NCI-H2171 treated with DMSO at 0.1 percent for 48 hours (cell line): ENCODE results near the gene PSD2.

ENCODE experiments used
- DNase-seq: peaks from one replicate; lab custom pipeline; 2025; lab: John Stamatoyannopoulos, UW

PSD2 gene

GRCh38 chr5:139763280-139763929, 32.2 kb upstream of the PSD2 start:
- DNase-seq = peak; percentile 13

GRCh38 chr5:139763930-139764791, 31.4 kb upstream of the PSD2 start:
- no peak for DNase-seq

GRCh38 chr5:139764886-139765408, 30.7 kb upstream of the PSD2 start:
- DNase-seq = no peak

- peak; percentile 71 for DNase-seq
Measured at GRCh38 chr5:139765409-139766217, 30.0 kb upstream of the PSD2 start.

GRCh38 chr5:139767960-139768359, 27.6 kb upstream of the PSD2 start:
- DNase-seq = no peak

GRCh38 chr5:139768807-139769465, 26.7 kb upstream of the PSD2 start:
- DNase-seq = no peak

- DNase-seq = no peak
Measured at GRCh38 chr5:139769477-139769876, 26.1 kb upstream of the PSD2 start.

- no peak for DNase-seq
Measured at GRCh38 chr5:139770722-139771121, 24.9 kb upstream of the PSD2 start.

GRCh38 chr5:139772089-139772791, 23.4 kb upstream of the PSD2 start:
- no peak for DNase-seq

- DNase-seq = no peak
Measured at GRCh38 chr5:139772927-139773690, 22.5 kb upstream of the PSD2 start.

- DNase-seq = peak; percentile 43
Measured at GRCh38 chr5:139774980-139775661, 20.5 kb upstream of the PSD2 start.

GRCh38 chr5:139775872-139776271, 19.7 kb upstream of the PSD2 start:
- DNase-seq = no peak

- peak; percentile 29 for DNase-seq
Measured at GRCh38 chr5:139776861-139777260, 18.7 kb upstream of the PSD2 start.

GRCh38 chr5:139783436-139783965, 12.1 kb upstream of the PSD2 start:
- no peak for DNase-seq

- DNase-seq = no peak
Measured at GRCh38 chr5:139784488-139784887, 11.1 kb upstream of the PSD2 start.

GRCh38 chr5:139787257-139787567, 8.4 kb upstream of the PSD2 start:
- DNase-seq = no peak

GRCh38 chr5:139787568-139788293, 7.9 kb upstream of the PSD2 start:
- DNase-seq = peak; percentile 47

GRCh38 chr5:139788294-139788910, 7.2 kb upstream of the PSD2 start:
- no peak for DNase-seq
